ENCODE results near the gene PHYKPL.

The PHYKPL gene

DNA sequence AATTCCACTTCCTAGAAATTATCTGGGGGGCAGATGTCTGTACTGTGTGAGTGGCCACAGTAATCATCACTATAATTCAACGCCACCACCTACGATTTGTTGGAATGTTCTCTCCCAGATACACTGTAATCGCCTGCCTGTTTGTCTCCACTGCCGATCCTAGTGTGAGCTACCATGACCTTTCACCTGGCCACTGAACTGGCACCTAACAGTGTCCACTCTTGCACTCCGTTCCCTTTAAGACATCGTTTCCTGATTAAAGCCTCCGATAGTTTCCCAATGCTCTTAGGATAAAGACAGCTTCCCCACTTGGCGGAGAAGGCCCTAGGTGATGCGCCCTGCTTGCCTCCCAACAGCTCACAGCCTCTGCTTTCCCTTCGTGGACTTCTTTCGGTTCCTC is 4.0 kb downstream of the PHYKPL start:
- TF ChIP-seq, protein P1, sequence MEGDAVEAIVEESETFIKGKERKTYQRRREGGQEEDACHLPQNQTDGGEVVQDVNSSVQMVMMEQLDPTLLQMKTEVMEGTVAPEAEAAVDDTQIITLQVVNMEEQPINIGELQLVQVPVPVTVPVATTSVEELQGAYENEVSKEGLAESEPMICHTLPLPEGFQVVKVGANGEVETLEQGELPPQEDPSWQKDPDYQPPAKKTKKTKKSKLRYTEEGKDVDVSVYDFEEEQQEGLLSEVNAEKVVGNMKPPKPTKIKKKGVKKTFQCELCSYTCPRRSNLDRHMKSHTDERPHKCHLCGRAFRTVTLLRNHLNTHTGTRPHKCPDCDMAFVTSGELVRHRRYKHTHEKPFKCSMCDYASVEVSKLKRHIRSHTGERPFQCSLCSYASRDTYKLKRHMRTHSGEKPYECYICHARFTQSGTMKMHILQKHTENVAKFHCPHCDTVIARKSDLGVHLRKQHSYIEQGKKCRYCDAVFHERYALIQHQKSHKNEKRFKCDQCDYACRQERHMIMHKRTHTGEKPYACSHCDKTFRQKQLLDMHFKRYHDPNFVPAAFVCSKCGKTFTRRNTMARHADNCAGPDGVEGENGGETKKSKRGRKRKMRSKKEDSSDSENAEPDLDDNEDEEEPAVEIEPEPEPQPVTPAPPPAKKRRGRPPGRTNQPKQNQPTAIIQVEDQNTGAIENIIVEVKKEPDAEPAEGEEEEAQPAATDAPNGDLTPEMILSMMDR (IDR thresholded peaks at IDR 0.05; ENCODE audit: control insufficient read depth, extremely low read depth, insufficient read depth): no peak
- H3K4me3 ChIP-seq (ENCODE audit: low read depth, low read length): no peak overlapping the region

GRCh38 chr5:178227929-178228328 is 4.7 kb downstream of the PHYKPL start:
- TF ChIP-seq, protein P1 (IDR thresholded peaks at IDR 0.05; ENCODE audit: control insufficient read depth, extremely low read depth, insufficient read depth): no peak
- H3K4me3 ChIP-seq (ENCODE audit: low read depth, low read length): no peak overlapping the region
- DNase-seq (ENCODE audit: low read depth): no peak

More for the DNA sequence above, 4.0 kb downstream of the PHYKPL start:
- DNase-seq (ENCODE audit: low read depth): no peak

DNA sequence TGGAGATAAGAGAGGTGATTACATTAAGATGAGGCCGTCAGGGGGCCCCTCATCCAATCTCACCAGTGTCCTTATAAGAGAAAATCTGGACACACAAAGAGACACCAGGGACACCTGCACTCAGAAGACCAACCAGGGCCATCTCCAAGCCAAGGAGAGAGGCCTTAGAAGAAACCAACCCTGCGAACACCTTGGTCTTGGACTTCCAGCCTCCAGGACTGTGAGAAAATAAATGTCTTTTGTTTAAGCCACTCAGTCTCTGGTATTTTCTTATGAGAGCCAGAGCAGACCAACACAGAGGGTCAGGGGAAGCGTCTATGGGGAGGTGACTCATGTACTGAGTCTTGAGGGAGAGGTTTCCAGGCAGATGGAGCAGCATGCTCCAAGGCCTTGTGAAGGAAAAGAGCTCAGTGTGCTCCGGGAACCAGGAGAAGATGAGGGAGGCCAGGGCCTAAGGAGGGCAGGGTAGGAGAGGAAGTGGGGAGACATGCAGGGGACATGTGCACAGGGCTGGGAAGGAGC is 5.4 kb downstream of the PHYKPL start:
- no peak overlapping the region for H3K4me3 ChIP-seq (ENCODE audit: low read depth, low read length)
- TF ChIP-seq, protein P1 (IDR thresholded peaks at IDR 0.05; ENCODE audit: control insufficient read depth, extremely low read depth, insufficient read depth): no peak
- no peak for DNase-seq (ENCODE audit: low read depth)

DNA sequence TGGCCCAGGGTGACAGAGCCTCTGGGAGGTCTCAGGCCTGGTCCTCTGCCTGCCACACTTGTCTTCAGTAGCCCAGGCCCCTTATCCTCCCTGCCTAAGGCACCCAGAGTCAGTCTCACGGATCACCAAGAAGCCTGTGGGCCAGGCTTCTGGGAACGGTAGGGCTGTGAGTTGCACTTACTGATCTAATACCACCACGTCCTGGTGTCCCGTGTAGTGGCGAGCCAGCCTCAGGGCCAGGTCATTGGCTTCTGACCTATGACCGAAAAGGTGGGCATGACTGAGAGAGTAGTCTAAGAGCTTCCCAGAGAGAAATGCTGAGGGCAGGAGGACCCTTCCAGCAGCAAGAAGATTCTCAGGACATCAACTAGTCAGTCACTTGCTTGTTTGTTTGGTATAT is 7.4 kb downstream of the PHYKPL start:
- TF ChIP-seq, protein P1 (IDR thresholded peaks at IDR 0.05; ENCODE audit: control insufficient read depth, extremely low read depth, insufficient read depth): no peak
- DNase-seq (ENCODE audit: low read depth): no peak
- H3K4me3 ChIP-seq (ENCODE audit: low read depth, low read length): no peak overlapping the region

DNA sequence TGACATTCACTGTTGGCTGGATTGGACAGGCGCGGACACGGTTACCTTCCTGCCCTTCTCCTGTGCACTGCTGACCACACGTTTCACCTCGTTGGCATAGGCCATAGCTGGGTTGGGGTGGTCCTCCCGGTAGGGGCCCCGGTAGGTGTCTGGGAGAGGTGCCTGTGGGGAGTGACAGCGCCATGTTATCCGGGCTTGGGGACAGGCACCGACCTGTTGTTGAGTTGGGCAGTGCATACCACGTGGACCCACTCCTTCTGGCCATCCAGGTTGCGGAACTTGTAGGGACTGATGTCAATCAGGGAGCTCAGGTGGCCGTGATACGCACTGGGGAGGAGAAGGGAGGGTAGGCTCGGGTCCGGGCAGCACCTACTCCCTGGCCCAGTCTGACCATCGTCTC is 8.2 kb downstream of the PHYKPL start:
- no peak for DNase-seq (ENCODE audit: low read depth)
- TF ChIP-seq, protein P1 (IDR thresholded peaks at IDR 0.05; ENCODE audit: control insufficient read depth, extremely low read depth, insufficient read depth): no peak
- H3K4me3 ChIP-seq (ENCODE audit: low read depth, low read length): no peak overlapping the region

GRCh38 chr5:178223828-178224335 is 8.7 kb downstream of the PHYKPL start:
- no peak overlapping the region for H3K4me3 ChIP-seq (ENCODE audit: low read depth, low read length)
- TF ChIP-seq, protein P1 (IDR thresholded peaks at IDR 0.05; ENCODE audit: control insufficient read depth, extremely low read depth, insufficient read depth): no peak
- no peak for DNase-seq (ENCODE audit: low read depth)

- TF ChIP-seq, protein P1 (IDR thresholded peaks at IDR 0.05; ENCODE audit: control insufficient read depth, extremely low read depth, insufficient read depth): no peak
- DNase-seq (ENCODE audit: low read depth): no peak
- no peak overlapping the region for H3K4me3 ChIP-seq (ENCODE audit: low read depth, low read length)
Observed at GRCh38 chr5:178223196-178223773, 9.3 kb downstream of the PHYKPL start.
